GM23248 (cell line): Measurements from ENCODE around the gene RIN2. TPM values are rescaled to one million over a fixed set of nuclear protein-coding genes. Genes with fewer than 3 reads are reported as not detected.

Source experiments
- DNase-seq: peaks from one replicate; pipeline ENCODE4 v3.0.0-alpha.2; 2015
- H2AFZ ChIP-seq: fragments of 200-600 bp; sonication (generic); 2 replicates; pipeline ENCODE4 v1.6.1; 2016; ENCODE audit warnings: antibody characterized with exemption
- H3F3A ChIP-seq: fragments of 200-600 bp; sonication (generic); 2 replicates; pipeline ENCODE4 v1.6.1; 2016; ENCODE audit warnings: mild to moderate bottlenecking, antibody characterized with exemption, mixed run types; ENCODE audit not compliant: insufficient read depth
- H3K27ac ChIP-seq: fragments of 200-600 bp; sonication (generic); 2 replicates; pipeline ENCODE4 v1.5.1; 2016; ENCODE audit warnings: mild to moderate bottlenecking
- H3K27me3 ChIP-seq: fragments of 200-600 bp; sonication (generic); replicated peaks from 2 replicates; pipeline ENCODE4 v1.6.1; 2016; ENCODE audit warnings: mild to moderate bottlenecking; ENCODE audit not compliant: insufficient read depth
- H3K36me3 ChIP-seq: fragments of 200-600 bp; sonication (generic); 2 replicates; pipeline ENCODE4 v1.6.1; 2016; ENCODE audit warnings: low read depth, mild to moderate bottlenecking
- H3K4me1 ChIP-seq: fragments of 200-600 bp; sonication (generic); 2 replicates; pipeline ENCODE4 v1.6.1; 2016; ENCODE audit warnings: mild to moderate bottlenecking; ENCODE audit not compliant: insufficient read depth
- H3K4me2 ChIP-seq: fragments of 200-600 bp; sonication (generic); one replicate; pipeline ENCODE4 v1.6.1; 2016; ENCODE audit warnings: mild to moderate bottlenecking; ENCODE audit not compliant: unreplicated experiment
- H3K4me3 ChIP-seq: fragments of 200-600 bp; sonication (generic); 2 replicates; pipeline ENCODE4 v1.5.1; 2016; ENCODE audit warnings: mild to moderate bottlenecking
- H3K79me2 ChIP-seq: fragments of 200-600 bp; sonication (generic); 2 replicates; pipeline ENCODE4 v1.6.1; 2016; ENCODE audit warnings: mild to moderate bottlenecking; ENCODE audit not compliant: insufficient read depth
- H3K9ac ChIP-seq: fragments of 200-600 bp; sonication (generic); 2 replicates; pipeline ENCODE4 v1.6.1; 2016; ENCODE audit warnings: mild to moderate bottlenecking
- H3K9me2 ChIP-seq: fragments of 200-600 bp; sonication (generic); 2 replicates; pipeline ENCODE4 v1.6.1; 2016; ENCODE audit warnings: mixed run types, mild to moderate bottlenecking, moderate library complexity; ENCODE audit not compliant: insufficient read depth
- H3K9me3 ChIP-seq: fragments of 200-600 bp; sonication (generic); one replicate; pipeline ENCODE4 v1.6.1; 2017; ENCODE audit warnings: low read depth
- H4K20me1 ChIP-seq: fragments of 200-600 bp; sonication (generic); 2 replicates; pipeline ENCODE4 v1.6.0; 2016; ENCODE audit not compliant: insufficient read depth
- EZH2 ChIP-seq: fragments of 200-600 bp; sonication (generic); IDR thresholded peaks from 2 replicates; pipeline ENCODE4 v1.6.1; 2018; ENCODE audit warnings: antibody characterized with exemption, mild to moderate bottlenecking; ENCODE audit not compliant: insufficient read depth, poor library complexity, severe bottlenecking
- EZH2phosphoT487 ChIP-seq: fragments of 200-600 bp; sonication (generic); IDR thresholded peaks from 2 replicates; pipeline ENCODE4 v1.6.1; 2018; ENCODE audit warnings: antibody characterized with exemption, moderate library complexity, mild to moderate bottlenecking, low read depth; ENCODE audit not compliant: insufficient read depth
- whole genome bisulfite sequencing, 2 experiments: methylation state at CpG; one replicate each; pipeline ENCODE4 v1.1.6; 2015 to 2017; ENCODE audit warnings: low lambda C conversion rate in 2 of 2, low coverage in 1 of 2; ENCODE audit errors: missing lambda C conversion rate in 2 of 2; 5-methylcytosine and 5-hydroxymethylcytosine counted together
- in situ Hi-C: fragments of 300-500 bp; cut with MboI; formaldehyde crosslinking; loops from 2 replicates; pipeline ENCODE4 v1.15.0; 2020
- polyA plus RNA-seq: library from polyadenylated mRNA; unstranded; fragments of >200 nt; fragmentation: Nextera tagmentation; extraction: Ambion mirVana; gene quantifications from 2 replicates; pipeline ENCODE4 v1.2.1, GENCODE V29; 2016
- total RNA-seq: library from RNA; depleted of rRNA; stranded (reverse); fragments of >200 nt; shearing (Covaris generic); gene quantifications from 2 replicates; pipeline ENCODE4 v1.2.3, GENCODE V29; 2014

RIN2 gene
- total and polyA plus RNA-seq, 2 experiments from 2014 or later: 45.3 to 48.0 TPM

- WGBS, 2 experiments: 75 to 80% methylated on average over 4 of the region's 4 CpGs
- H3K36me3 ChIP-seq: no peaks in the 10 kb centered on the region
- H3K4me1 ChIP-seq: peaks cover 14% of the 10 kb centered on the region
- H3K27ac ChIP-seq: no peak overlapping the region
- H3K9me2 ChIP-seq: no peaks in the 10 kb centered on the region
- peaks cover 11% of the 10 kb centered on the region; the same call in 1 of the 2 replicates for H3F3A ChIP-seq
- in situ Hi-C loops: no loop called here
- TF ChIP-seq EZH2phosphoT487: no peak
- no peak for TF ChIP-seq EZH2
- H3K27me3 ChIP-seq: no peaks in the 10 kb centered on the region
- H3K9ac ChIP-seq: no peak overlapping the region
- no peak for DNase-seq
- H3K4me3 ChIP-seq: no peak overlapping the region
- no peaks in the 10 kb centered on the region for H4K20me1 ChIP-seq
- no peak overlapping the region for H2AFZ ChIP-seq
- no peaks in the 10 kb centered on the region for H3K79me2 ChIP-seq
- H3K9me3 ChIP-seq: no peaks in the 10 kb centered on the region
- no peak overlapping the region for H3K4me2 ChIP-seq
Measured at GRCh38 chr20:19725373-19725772, 32.7 kb upstream of the RIN2 start.

GRCh38 chr20:19725814-19726525 lies 32.1 kb upstream of the RIN2 start:
- Histone ChIP-seq H3K79me2 (no peaks in the 10 kb centered on the region), H3K36me3 (no peaks in the 10 kb centered on the region), H4K20me1 (no peaks in the 10 kb centered on the region), H3K27me3 (no peaks in the 10 kb centered on the region), H3K9ac (no peak overlapping the region), H3K4me1 (peaks cover 14% of the 10 kb centered on the region), H2AFZ (no peak overlapping the region), H3K27ac (no peak overlapping the region), H3K9me3 (no peaks in the 10 kb centered on the region), H3K4me3 (no peak overlapping the region), H3F3A (peaks cover 11% of the 10 kb centered on the region; the same call in 1 of the 2 replicates), H3K9me2 (no peaks in the 10 kb centered on the region), H3K4me2 (peak overlapping the region; percentile 26)
- no peak for TF ChIP-seq EZH2
- TF ChIP-seq EZH2phosphoT487: no peak
- WGBS, 2 experiments: 26 to 61% methylated on average over 1 of the region's 1 CpG
- in situ Hi-C loops: no loop called here
- peak; percentile 60 for DNase-seq

- Histone ChIP-seq H3K36me3 (no peaks in the 10 kb centered on the region), H3K79me2 (no peaks in the 10 kb centered on the region), H3K9ac (no peak overlapping the region), H3K27me3 (no peaks in the 10 kb centered on the region), H3K4me3 (no peak overlapping the region), H3K4me2 (no peak overlapping the region), H4K20me1 (no peaks in the 10 kb centered on the region), H3K9me3 (no peaks in the 10 kb centered on the region), H3K4me1 (peaks cover 14% of the 10 kb centered on the region), H3K9me2 (no peaks in the 10 kb centered on the region), H3K27ac (no peak overlapping the region), H2AFZ (no peak overlapping the region), H3F3A (peaks cover 11% of the 10 kb centered on the region; the same call in 1 of the 2 replicates)
- in situ Hi-C loops: no loop called here
- 94 to 97% methylated on average over 10 of the region's 10 CpGs for WGBS, 2 experiments
- no peak for TF ChIP-seq EZH2phosphoT487
- TF ChIP-seq EZH2: no peak
- no peak for DNase-seq
Measured at GRCh38 chr20:19727251-19727847, 30.7 kb upstream of the RIN2 start.

- H3F3A ChIP-seq: peaks cover 11% of the 10 kb centered on the region; the same call in 1 of the 2 replicates
- H3K4me2 ChIP-seq: no peak overlapping the region
- H3K27me3 ChIP-seq: no peaks in the 10 kb centered on the region
- H3K9me2 ChIP-seq: no peaks in the 10 kb centered on the region
- H3K27ac ChIP-seq: no peak overlapping the region
- H3K4me1 ChIP-seq: peaks cover 14% of the 10 kb centered on the region
- no peaks in the 10 kb centered on the region for H4K20me1 ChIP-seq
- H3K4me3 ChIP-seq: no peak overlapping the region
- H2AFZ ChIP-seq: no peak overlapping the region
- H3K9ac ChIP-seq: no peak overlapping the region
- in situ Hi-C loops: no loop called here
- H3K9me3 ChIP-seq: no peaks in the 10 kb centered on the region
- H3K36me3 ChIP-seq: no peaks in the 10 kb centered on the region
- peak; percentile 6 for DNase-seq
- no peaks in the 10 kb centered on the region for H3K79me2 ChIP-seq
- no peak for TF ChIP-seq EZH2
- no peak for TF ChIP-seq EZH2phosphoT487
- 62 to 65% methylated on average over 4 of the region's 4 CpGs for WGBS, 2 experiments
Measured at GRCh38 chr20:19729672-19730071, 28.4 kb upstream of the RIN2 start.
